ENCODE data around the gene C1QTNF12. TPM values are rescaled to one million over a fixed set of nuclear protein-coding genes. Genes with fewer than 3 reads are reported as not detected.

C1QTNF12 gene
- total and polyA plus RNA-seq, 2 donors (not counting 3 experiments of a cell fraction or from before 2014, with no cell fraction given), result 1.0 to 1.9 TPM

DNA sequence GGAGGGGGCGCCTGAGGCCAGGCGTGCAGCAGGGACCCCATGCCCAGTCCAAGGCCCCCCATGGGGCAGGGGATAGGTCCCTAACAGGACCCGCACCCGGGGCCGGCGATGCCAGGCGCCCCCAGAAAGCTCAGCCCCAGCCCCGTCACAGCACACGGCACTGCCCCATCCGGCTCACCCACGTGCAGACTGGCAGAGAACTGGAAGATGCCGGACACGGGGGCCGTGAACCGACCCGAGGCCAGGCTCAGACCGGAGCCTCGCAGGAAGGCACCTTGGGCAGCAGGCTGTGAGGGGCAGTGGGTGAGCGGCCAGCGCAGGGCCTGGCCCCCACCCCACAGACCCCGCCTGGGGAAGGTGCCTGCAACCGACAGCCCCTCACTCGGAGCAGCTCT lies 3.3 kb downstream of the C1QTNF12 start:
- ChIA-PET POLR2A (no interaction called here), CTCF (no interaction called here)
- no peaks in the 10 kb centered on the region for H3K9me1 ChIP-seq (replicated peaks; ENCODE audit: control insufficient read depth, extremely low read depth, insufficient read depth, low read length)
- TF ChIP-seq POLR2A (IDR thresholded peaks at IDR 0.05; ENCODE audit: low read depth, low read length) (no peak), POLR2AphosphoS5 (IDR thresholded peaks at IDR 0.05; ENCODE audit: insufficient read depth, low read depth, low read length) (no peak), MYC (IDR thresholded peaks at IDR 0.05; ENCODE audit: low read depth, low read length) (no peak), FOS (IDR thresholded peaks at IDR 0.05; ENCODE audit: borderline replicate concordance, insufficient read depth, low read length) (no peak), GATA2 (IDR thresholded peaks at IDR 0.05; ENCODE audit: insufficient read depth, insufficient read length, low read depth, low read length) (no peak)
- TF ChIP-seq, protein P1, sequence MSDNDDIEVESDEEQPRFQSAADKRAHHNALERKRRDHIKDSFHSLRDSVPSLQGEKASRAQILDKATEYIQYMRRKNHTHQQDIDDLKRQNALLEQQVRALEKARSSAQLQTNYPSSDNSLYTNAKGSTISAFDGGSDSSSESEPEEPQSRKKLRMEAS (IDR thresholded peaks at IDR 0.05; ENCODE audit: insufficient read depth, insufficient read length), result no peak
- no peak overlapping the region for H3K27ac ChIP-seq (ENCODE audit: insufficient read depth, low read depth, low read length)
- H3K36me3 ChIP-seq (ENCODE audit: control insufficient read depth in 2 of 2, extremely low read depth in 1 of 2, insufficient read depth in 2 of 2, low read length in 2 of 2), result no peaks in the 10 kb centered on the region
- H3K9me3 ChIP-seq (replicated peaks; ENCODE audit: control insufficient read depth, insufficient read depth, low read length), result no peaks in the 10 kb centered on the region
- H3K4me1 ChIP-seq (ENCODE audit: control insufficient read depth, extremely low read depth, insufficient read depth, low read length), result no peaks in the 10 kb centered on the region
- no peak overlapping the region for H3K4me3 ChIP-seq (replicated peaks in 1 of 3; ENCODE audit: insufficient read depth in 1 of 3, low read depth in 1 of 3, low read length in 3 of 3)
- H4K20me1 ChIP-seq (replicated peaks; ENCODE audit: control insufficient read depth, extremely low read depth, insufficient read depth, low read length), result no peaks in the 10 kb centered on the region
- no peaks in the 10 kb centered on the region for H3K79me2 ChIP-seq (ENCODE audit: control insufficient read depth, insufficient read depth, low read length)
- H3K4me2 ChIP-seq (ENCODE audit: insufficient read depth, low read length), result no peak overlapping the region
- intact Hi-C loops (cut with micrococcal nuclease) (no loop called here), dilution Hi-C loops (cut with MboI; ENCODE audit: extremely low pct_ligation_motif_present, low sequenced_read_pairs) (no loop called here)
- no TSS peak for BruUV-seq (replicated peaks)
- DNase-seq (ENCODE audit: low read depth, low spot score) (no peak), FAIRE-seq (no peak)
- no peak overlapping the region for H3K9ac ChIP-seq (replicated peaks; ENCODE audit: extremely low read depth, insufficient read depth, low read length)
- no peak overlapping the region for H2AFZ ChIP-seq (ENCODE audit: low read depth, low read length)
- H3K27me3 ChIP-seq (ENCODE audit: control insufficient read depth in 2 of 2, insufficient read depth in 2 of 2, low read length in 2 of 2), result peaks cover 10 to 14% of the 10 kb centered on the region in 2 experiments

DNA sequence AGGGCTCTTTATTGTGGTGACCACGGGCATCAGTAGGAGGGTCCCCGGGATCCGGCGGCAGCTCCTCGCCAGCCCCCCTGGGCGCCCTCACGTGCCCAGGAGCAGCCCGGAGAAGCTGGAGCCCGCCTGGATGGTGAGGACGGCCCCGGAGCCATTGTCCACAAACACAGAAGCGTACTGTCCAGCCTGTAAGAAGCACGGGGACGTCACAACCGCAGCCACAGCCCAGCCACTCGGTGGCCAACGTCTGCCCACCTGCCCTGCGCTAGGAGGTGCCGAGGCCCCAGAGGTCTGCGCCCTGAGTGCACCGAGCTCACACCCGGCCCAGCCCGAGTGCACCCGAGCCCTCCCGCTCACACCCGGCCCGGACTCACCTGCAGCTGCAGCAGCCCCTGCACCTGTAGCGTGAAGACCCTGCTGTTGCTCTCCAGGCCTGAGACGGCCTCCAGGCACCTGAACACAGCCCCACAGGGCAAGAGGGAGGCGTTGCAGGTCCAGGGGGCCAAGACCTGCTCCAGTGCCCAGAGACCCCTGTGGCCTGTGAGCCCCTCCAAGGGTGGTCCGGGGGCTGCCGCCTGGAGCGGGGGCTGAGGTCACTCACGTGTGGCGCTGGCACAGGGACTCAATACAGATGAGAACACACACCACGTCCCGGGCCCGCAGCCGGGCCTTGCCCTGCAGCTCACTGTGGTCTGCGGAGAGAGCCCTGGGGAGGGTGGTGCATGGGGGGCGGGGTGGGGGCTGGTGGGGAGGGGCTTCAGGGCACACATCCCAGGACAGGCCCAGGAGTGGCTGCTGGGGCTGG lies 3.9 kb downstream of the C1QTNF12 start:
- Histone ChIP-seq H3K27me3 (ENCODE audit: control insufficient read depth in 2 of 2, insufficient read depth in 2 of 2, low read length in 2 of 2) (peaks cover 6 to 14% of the 10 kb centered on the region in 2 experiments), H3K4me3 (replicated peaks in 1 of 3; ENCODE audit: insufficient read depth in 1 of 3, low read depth in 1 of 3, low read length in 3 of 3) (no peak overlapping the region), H2AFZ (ENCODE audit: low read depth, low read length) (no peak overlapping the region), H3K27ac (ENCODE audit: insufficient read depth, low read depth, low read length) (no peak overlapping the region), H3K79me2 (ENCODE audit: control insufficient read depth, insufficient read depth, low read length) (no peaks in the 10 kb centered on the region), H3K36me3 (ENCODE audit: control insufficient read depth in 2 of 2, extremely low read depth in 1 of 2, insufficient read depth in 2 of 2, low read length in 2 of 2) (no peaks in the 10 kb centered on the region), H3K4me1 (ENCODE audit: control insufficient read depth, extremely low read depth, insufficient read depth, low read length) (no peaks in the 10 kb centered on the region), H4K20me1 (replicated peaks; ENCODE audit: control insufficient read depth, extremely low read depth, insufficient read depth, low read length) (no peaks in the 10 kb centered on the region), H3K4me2 (ENCODE audit: insufficient read depth, low read length) (no peak overlapping the region), H3K9ac (replicated peaks; ENCODE audit: extremely low read depth, insufficient read depth, low read length) (no peak overlapping the region), H3K9me1 (replicated peaks; ENCODE audit: control insufficient read depth, extremely low read depth, insufficient read depth, low read length) (no peaks in the 10 kb centered on the region), H3K9me3 (replicated peaks; ENCODE audit: control insufficient read depth, insufficient read depth, low read length) (no peaks in the 10 kb centered on the region)
- no peak for DNase-seq (ENCODE audit: low read depth, low spot score)
- FAIRE-seq, result no peak
- dilution Hi-C loops (cut with MboI; ENCODE audit: extremely low pct_ligation_motif_present, low sequenced_read_pairs) (no loop called here), intact Hi-C loops (cut with micrococcal nuclease) (no loop called here)
- ChIA-PET CTCF (interaction anchor here (1.2 kb wide), 1 partner anchor 49 kb away, joined by 3 read pairs; no protein-coding TSS in a partner anchor), POLR2A (no interaction called here)
- BruUV-seq (replicated peaks), result no TSS peak
- TF ChIP-seq EZH2 (IDR thresholded peaks at IDR 0.05; ENCODE audit: borderline replicate concordance, low read depth, low read length, severe bottlenecking) (no peak), GATA2 (IDR thresholded peaks at IDR 0.05; ENCODE audit: insufficient read depth, insufficient read length, low read depth, low read length) (no peak), POLR2AphosphoS5 (IDR thresholded peaks at IDR 0.05; ENCODE audit: insufficient read depth, low read depth, low read length) (no peak), JUN (IDR thresholded peaks at IDR 0.05; ENCODE audit: borderline replicate concordance, insufficient read depth, insufficient read length, low read depth) (no peak), MYC (IDR thresholded peaks at IDR 0.05; ENCODE audit: low read depth, low read length) (no peak), FOS (IDR thresholded peaks at IDR 0.05; ENCODE audit: borderline replicate concordance, insufficient read depth, low read length) (no peak), POLR2A (IDR thresholded peaks at IDR 0.05; ENCODE audit: low read depth, low read length) (no peak)
- TF ChIP-seq, protein P1 (IDR thresholded peaks at IDR 0.05; ENCODE audit: insufficient read depth, insufficient read length), result no peak
- TF ChIP-seq, protein P2, sequence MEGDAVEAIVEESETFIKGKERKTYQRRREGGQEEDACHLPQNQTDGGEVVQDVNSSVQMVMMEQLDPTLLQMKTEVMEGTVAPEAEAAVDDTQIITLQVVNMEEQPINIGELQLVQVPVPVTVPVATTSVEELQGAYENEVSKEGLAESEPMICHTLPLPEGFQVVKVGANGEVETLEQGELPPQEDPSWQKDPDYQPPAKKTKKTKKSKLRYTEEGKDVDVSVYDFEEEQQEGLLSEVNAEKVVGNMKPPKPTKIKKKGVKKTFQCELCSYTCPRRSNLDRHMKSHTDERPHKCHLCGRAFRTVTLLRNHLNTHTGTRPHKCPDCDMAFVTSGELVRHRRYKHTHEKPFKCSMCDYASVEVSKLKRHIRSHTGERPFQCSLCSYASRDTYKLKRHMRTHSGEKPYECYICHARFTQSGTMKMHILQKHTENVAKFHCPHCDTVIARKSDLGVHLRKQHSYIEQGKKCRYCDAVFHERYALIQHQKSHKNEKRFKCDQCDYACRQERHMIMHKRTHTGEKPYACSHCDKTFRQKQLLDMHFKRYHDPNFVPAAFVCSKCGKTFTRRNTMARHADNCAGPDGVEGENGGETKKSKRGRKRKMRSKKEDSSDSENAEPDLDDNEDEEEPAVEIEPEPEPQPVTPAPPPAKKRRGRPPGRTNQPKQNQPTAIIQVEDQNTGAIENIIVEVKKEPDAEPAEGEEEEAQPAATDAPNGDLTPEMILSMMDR (IDR thresholded peaks at IDR 0.05; ENCODE audit: extremely low read depth in 1 of 2, insufficient read depth in 1 of 2, low read depth in 1 of 2, low read length in 2 of 2), result no peak
